HG02759 (cell line): Measurements from ENCODE around the gene HCK.
"Not testable (repeated sequence)": the region's sequence is repeated elsewhere in the genome, so short reads cannot be mapped to it uniquely, and the experiment has no call there.

ENCODE experiments used
- ATAC-seq: cut with Tn5 transposase; IDR thresholded peaks from one replicate; pipeline ENCODE4 v1.9.1; 2021; ENCODE audit warnings: mild to moderate bottlenecking, moderate library complexity; ENCODE audit not compliant: unreplicated experiment

The HCK gene

DNA sequence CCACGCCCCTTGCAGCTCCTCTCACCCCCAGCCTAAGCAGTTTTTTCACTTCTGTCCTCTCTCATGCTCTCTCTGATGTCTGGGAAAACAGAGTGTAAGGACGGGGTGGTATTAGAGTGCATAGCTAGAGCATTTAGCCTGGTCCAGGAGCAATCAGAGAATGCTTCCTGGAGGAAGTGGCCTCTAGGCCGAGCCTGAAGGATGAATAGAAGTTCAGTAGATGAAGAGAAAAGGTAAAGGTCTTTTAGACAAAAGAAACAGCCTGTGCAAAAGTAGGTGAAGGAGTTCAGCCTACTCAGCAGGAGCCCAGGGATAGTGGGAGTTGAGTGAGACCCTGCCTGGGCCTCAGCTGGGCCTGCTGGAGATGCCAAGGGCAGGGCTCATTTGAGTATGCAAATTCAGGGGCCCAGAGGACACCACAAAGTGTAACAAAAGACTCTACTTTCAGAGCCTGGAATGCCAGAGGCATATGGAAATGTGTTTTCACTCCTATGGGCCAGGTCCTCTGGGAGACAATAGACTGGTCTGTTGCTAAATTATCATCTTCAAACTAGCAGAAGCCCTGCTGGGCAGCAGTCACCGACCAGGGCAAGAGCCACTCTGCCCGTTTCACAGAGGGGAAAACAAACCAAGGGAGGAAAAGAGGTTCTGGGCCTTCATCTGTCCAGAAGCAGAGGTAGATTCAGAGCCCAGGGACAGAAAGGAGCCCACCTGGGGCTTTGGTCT, 37.8 kb downstream of the HCK start:
- no peak for ATAC-seq

DNA sequence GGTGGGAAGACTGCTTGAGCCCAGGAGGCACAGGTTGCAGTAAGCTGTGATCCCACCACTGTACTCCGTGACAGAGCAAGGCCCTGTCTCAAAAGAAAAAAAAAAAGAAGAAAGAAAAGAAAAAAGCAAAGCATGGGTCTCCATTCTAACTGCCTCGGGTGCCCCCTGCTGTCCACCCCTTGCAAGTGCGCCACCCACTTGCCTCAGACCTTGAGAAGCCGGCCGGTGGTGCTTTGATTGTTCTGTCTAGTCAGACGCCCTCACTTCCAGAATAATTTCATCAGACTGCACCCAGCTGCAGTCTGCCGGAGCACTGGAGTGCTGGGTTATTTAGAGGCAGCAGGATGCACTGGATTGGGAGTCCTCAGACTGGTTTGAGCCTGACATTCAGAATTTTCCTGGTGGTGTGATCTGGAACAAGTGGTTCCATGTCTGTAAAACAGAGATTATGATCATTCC, 39.9 kb downstream of the HCK start:
- peak; percentile 53 for ATAC-seq

DNA sequence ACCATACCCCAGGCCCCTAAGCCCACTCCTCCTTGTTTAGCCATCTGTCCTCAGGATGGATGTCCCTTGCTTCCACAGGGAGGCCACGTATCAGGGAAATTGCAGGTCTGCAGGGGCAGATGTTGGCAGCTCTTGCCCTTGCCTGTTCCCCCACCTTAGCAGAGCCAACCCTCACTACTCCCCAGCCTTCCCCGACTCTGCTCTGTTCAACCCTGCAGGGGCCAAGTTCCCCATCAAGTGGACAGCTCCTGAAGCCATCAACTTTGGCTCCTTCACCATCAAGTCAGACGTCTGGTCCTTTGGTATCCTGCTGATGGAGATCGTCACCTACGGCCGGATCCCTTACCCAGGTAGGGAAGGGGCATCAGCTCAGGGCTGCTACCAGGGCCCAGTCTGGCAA, 46.7 kb downstream of the HCK start:
- ATAC-seq: no peak

DNA sequence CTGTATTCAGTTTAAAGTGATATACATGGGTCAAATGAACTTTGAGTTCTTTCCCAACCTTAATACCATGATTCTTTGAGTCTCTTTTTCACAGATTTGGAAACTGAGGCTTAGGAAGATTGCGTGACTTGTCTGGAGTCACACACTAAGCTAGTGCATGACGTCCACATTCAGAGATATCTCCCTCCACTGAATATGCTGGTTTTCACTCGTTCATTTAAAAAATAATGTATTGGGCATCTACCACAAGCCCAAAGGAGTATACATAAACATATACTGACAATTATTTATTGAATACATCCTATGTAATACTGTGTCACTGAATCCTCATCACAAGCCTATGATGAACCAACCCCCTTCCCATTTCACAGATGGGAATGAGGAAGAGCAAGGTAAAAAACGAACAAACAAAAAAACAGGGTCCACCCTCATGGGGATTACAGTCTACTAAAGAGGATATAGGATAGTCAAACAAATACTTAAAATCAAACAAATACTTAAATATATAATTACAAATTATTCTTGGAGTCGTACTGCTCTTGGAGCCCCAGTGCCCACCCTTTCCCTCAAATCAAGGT, 56.9 kb downstream of the HCK start:
- no peak for ATAC-seq

DNA sequence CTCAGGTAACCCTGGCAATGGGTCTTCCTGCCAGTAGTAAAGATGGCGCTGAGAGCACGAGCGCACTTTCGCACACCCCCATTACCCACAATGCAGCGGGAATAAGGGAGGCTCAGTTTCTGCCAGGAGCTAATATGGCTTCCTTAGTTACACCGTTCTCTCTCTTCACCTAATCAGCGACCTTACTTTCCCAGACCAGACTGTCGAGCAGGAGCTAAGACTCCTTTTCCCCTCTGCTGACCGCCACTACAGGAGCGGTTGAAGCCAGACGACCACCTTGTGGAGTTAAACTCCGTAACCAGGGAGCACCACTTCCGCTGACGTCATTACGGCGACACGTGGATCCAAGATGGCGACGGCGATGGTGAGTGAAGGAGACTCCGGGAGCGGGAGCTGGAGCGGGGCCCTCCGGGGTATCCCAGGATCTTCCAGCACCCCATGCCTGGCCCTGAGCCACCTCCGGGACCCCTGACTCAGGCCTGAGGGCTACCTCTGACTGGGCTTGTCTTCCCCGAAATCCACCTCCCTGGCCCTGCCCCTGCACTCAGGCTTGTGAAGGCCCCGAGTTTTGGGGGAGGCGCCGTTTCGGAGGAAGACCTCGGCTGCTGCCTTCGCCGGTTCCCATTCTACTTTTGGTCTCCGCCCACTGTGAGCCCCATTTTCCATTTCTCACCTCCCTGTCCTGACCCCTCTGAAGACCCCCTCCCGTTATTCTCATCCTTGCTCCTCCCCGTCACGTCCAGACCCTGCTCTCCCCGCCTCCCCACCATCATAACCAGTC, 57.5 kb downstream of the HCK start, which contains the start of gene TM9SF4:
Gene TM9SF4, plus strand, starts transcription at position 323 of the 781 bp plus-strand sequence. Its CDS starts 27 bp downstream, at position 350.
- ATAC-seq: peak; percentile 86

DNA sequence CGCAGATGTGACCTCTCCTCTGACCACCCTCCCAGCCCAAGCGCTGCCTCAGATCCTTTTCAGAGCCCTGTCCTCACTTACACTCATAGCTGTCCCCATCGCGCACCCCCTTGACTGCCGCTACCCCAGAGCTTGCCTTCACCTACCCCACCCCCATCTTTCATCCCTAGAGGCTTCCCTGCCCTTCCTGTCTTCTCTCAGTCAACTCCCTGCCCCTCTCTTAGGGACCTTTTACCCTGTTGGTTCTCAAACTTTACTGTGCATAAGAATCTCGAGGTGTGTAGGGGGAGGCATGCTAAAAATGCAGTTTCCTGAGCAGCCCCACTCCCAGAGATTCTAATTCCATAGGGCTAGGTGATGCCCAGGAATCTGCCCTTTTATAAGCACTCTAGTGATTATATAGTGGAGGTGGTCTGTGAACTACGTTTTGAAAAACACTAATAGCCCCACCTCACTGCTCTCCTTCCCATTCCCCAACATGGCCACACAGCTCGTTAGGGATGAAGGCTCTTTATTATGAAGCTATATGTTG, 58.2 kb downstream of the HCK start:
- ATAC-seq: no peak

DNA sequence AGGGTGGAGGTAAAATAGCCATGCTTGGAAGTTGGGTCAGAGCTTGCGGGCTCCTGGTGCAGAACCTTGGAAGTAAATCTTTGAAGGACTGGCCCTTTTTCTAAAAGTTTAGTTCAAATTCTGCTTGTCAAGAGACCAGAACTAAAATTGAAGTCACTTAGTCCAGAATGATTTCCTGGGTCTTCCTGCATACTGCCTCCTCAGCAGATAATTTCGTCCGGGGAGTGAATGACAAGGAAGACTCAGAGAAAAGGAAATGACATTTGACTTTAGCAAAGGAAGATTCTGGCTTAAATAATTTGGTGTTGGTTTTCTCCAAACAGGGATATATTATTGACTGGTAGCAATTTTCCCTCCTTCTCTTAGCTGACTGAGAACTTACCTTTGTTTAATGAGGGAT, 58.7 kb downstream of the HCK start:
- no peak for ATAC-seq

DNA sequence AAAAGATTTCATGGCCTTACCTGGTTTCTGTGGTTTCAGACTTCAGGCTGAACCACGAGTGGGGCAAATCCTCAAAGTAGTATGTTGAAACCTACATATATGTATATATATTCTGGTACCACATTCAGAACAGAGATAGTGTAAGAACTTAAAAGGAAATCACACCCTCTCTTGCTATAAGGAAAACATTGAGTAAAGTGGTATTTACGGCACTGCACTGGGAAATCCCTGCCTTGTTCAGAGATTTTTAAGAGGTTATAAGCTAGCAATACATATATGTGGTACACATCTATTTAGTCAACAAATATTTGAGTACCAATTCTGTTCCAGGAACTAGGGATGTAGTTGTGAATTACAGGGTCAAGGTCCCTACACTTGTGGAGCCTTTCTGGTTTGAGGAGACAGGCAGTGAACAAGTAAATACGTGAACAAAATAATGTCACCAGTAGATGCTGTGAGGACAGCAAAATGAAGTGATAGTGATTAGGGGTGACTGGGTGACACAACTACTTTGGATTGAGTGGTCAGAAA, 59.2 kb downstream of the HCK start:
- no peak for ATAC-seq

DNA sequence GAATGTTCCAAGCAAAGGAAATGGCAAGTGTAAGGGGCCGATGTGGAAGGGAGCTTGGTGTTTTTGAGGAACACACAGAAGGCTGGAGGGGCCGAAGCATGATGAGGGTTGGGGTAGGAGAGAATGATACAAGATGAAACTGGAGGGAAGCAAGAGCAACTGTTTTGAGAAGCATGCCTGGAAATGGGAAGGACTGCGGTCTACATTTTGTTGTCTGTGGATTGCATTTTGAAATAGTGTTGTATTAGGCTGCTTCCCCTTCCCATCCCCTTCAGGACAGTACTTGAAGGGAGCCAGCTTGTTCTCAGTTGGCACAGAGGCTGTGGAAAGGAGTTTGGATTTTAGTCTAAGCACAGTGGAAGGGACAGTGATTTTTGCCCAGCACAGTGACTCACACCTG, 59.7 kb downstream of the HCK start:
- ATAC-seq: no peak

DNA sequence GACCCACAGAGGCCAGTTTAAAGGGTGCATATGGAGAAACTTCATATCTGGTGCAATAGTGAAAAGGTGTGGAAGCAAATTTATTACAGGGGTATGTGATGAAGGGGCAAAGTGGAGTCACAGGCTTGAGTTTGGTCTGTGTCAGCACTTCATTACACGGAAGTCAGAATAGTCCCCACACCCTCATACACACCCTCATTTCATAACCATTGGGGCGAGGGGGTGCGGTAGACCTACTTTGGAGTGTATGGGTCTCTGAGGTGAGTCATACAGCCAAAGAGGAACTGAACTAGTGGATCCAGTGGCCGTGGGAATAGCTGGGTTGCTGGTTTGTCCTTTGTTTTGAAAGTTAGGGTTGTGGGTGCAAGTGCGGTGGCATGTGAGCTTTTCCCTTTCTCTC, 60.8 kb downstream of the HCK start:
- ATAC-seq: no peak

DNA sequence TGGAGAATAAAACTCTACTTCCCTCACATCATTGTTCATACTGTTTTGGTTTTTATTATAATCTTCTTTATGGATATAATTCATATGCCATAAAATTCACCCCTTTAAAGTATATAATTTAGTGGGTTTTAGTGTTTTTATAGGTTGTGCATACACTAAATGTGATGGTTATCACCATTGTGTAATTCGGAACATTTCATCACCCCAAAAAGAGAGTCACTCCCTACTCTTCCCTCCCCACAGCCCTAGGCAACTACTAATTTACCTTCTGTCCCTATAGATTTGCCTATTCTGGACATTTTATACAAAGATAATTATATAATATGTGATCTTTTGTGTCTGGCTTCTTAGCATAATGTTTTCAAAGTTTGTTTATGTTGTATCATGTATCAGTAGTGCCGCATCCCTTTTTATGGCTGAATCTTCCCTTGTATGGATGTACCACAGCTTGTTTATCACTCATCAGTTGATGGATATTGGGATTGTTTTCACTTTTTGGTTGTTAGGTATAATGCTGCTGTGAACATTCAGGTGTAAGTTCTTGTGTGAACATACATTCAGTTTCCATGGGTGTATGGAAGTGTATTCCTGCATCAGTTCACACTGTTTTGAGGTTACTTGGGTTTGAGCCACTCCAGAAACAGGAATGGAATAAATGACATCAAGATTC, 61.7 kb downstream of the HCK start:
- ATAC-seq: no peak

DNA sequence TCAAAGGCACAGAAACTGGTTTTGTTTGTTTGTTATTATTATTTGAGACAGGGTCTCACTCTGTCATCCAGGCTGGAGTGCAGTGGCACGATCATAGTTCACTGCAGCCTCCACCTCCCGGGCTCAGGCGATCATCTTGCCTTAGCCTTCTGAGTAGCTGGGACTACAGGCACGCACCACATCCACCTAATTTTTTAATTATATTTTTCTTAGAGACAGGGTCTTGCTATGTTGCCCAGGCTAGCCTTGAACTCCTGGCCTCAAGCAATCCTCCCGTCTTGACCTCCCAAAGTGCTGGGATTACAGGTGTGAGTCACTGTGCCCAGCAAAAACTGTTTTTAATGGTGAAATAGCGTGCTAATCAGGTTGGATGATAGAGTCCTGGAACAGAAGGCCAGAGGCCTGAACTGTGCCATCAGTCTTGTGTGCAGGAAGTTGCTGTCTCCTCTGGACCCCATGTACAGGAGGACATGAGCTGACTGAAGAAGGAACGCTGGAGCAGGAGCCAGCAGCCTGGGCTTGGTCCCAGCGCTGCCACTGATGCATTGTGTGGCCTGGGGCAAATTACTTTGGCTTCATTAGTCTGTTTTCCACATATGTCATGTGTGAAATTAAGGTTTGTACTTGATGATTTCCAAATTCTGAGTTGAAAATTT, 62.4 kb downstream of the HCK start:
- ATAC-seq: no peak

DNA sequence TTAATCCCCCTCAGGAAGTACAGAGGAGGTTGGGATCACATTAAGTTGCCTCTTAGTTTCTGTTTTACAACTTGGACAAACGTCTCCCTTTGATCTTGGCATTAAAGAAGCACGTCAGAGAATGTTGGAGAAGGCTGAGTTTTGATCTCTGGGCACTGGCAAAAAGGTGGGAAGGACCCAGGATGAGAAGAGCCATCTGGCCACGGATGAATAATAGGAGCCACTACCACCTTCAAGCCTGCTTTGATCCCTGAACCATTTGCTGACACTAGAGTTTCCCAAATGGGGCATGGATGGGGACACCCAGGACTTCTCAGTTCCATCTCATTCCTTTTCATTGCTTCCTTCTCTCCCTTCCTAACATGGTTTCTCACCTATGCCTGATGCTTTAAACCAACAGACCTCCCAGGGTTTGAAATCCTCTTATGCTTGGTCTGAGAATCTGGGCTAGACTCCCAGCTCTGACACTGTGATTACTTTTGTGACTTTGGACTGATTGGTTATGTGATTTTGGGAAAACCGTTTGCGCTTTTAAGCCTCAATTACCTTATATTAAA, 63.2 kb downstream of the HCK start:
- ATAC-seq: no peak

DNA sequence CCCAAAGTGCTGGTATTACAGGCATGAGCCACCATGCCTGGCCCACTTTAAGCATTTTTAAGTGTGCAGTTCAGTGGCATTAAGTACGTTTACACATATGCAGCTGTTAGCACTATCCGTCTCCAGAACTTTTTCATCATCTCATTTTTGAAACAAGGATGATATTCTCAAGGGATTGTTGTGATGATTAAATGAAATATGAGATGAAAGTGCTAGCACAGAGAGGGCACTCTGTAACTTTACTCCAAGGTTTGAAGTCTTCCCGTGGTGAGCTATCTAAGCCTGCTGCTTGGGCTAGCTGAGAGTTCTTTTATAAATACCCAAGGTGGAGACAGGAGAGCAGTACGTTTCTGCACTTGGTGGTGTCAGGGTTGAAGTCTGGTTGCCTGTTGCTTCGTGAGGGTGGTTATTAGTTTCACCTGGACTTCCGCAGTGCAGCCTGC, 64.1 kb downstream of the HCK start:
- ATAC-seq: no peak

DNA sequence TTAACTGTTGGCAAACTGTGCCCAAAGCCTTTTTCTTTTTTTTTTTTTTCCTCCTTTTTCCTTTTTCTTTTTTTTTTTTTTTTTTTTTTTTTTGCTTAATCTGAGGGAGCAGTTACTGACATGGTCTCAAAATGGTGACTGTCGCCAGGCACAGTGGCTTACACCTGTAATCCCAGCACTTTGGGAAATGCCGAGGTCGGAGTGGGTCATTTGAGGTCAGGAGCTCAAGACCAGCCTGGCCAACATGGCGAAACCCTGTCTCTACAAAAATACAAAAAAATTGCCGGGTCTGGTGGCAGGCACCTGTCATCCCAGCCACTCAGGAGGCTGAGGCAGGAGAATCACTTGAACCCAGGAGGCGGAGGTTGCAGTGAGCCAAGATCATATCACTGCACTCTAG, 64.8 kb downstream of the HCK start:
- not testable (repeated sequence) for ATAC-seq

DNA sequence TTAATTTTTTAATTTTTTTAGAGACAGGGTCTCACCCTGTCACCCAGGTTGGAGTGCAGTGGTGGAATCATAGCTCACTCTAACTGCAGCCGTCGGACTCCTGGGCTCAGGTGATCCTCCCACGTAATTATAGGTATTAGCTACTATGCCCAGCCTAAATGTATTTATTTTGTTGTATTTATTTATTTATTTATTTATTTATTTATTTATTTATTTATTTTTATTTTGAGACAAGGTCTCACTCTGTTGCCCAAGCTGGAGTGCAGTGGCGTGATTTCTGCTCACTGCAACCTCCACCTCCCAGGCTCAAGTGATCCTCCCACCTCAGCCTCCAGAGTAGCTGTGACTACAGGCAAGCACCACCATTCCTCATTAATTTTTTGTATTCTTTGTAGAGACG, 66.4 kb downstream of the HCK start:
- not testable (repeated sequence) for ATAC-seq

DNA sequence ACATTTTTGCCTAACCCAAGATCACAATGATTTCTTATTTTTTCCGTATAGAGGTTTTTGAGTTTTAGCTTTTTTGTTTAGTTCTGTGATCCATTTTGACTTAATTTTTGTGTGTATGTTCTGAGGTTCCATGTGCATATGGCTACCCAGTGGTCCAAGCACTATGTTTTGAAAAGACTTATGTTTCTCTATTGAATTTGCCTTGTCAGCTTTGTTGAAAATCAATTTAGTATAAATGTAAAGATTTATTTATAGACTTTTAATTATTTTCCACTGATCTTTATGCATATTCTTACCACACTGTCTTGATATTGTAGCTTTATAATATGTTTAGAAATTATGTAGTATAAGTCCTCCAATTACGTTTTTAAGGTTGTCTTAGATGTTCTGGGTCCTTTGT, 67.7 kb downstream of the HCK start:
- no peak for ATAC-seq

DNA sequence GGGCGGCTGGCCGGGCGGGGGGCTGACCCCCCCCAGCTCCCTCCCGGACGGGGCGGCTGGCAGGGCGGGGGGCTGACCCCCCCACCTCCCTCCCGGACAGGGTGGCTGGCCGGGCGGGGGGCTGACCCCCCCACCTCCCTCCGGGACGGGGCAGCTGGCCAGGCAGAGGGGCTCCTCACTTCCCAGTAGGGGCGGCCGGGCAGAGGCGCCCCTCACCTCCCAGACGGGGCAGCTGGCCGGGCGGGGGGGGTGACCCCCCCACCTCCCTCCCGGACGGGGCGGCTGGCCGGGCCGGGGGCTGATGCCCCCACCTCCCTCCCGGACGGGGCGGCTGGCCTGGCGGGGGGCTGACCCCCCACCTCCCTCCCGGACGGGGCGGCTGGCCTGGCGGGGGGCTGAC, 69.9 kb downstream of the HCK start:
- ATAC-seq: not testable (repeated sequence)

DNA sequence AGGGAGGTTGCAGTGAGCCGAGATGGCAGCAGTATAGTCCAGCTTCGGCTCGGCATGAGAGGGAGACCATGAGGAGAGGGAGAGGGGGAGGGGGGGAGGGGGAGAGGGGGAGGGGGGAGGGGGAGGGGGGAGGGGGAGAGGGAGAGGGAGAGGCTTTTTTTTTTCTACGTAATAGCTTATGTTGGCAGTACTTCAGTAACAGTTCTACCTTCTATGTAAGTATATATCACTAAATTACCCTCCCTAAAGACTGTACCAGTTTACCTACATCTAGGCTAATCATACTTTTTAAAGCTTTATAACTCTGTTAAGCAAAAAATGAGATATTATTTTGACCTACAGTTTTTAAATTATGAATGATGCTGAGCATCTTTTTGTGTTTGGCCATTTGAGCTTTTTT, 71.0 kb downstream of the HCK start:
- no peak for ATAC-seq

DNA sequence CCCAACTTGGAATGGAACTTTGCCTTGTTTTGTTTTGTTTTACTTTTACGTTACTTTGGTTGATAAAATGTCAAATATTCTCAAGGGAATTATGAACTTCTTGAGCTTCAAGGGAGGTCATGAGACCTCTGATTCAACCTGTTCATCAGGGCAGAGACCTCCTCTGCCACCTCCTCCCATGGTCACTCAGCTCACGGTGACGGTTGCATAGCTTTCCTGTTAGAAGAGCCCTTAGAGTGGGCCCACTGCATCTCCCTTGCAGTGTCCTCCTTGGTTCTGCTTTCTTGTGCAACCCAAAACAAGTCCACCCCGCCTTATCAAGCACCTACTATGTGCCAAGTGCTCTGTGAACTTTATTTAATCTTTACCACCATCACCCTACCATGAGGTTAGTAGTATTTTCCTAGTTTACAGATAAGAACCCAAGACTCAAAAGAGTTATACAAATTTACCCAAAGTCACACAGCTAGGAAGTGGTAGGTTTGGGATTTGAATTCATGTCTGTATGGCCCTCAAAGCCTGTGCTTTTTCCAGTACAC, 72.9 kb downstream of the HCK start:
- ATAC-seq: no peak
